ENCODE data around the gene B4GAT1.

DNA sequence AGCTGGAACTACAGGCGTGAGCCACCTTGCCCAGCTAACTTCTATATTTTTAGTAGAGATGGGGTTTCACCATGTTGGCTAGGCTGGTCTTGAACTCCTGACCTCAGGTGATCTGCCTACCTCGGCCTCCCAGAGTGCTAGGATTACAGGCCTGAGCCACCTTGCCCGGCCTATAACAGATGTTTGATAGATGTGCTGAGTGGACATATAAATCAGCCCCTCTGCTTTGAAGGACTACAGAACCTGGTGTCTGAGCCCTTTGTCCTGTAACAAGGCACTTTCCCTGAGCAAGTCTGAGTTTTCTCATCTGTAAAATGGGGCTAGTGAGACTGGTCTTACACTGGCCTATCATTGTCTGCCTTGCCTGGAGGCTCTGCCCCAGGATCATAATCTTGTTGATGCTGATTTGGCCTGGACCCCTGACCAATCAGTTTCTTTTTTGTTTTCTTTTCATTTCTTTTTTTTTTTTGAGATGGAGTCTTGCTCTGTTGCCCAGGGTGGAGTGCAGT is 18.2 kb downstream of the B4GAT1 start:
- TF ChIP-seq YY1 (IDR thresholded peaks at IDR 0.05; ENCODE audit: insufficient read depth, insufficient read length): no peak
- TF ChIP-seq SUZ12 (IDR thresholded peaks at IDR 0.05; ENCODE audit: extremely low read depth, insufficient read depth, insufficient read length): no peak

Data from NT2/D1 (cell line).